Sigmoid colon (tissue), 4 donors: ENCODE measurements around the gene TOMT.

ENCODE experiments used
- EP300 ChIP-seq, 4 donors: sonication (generic); formaldehyde crosslinking; IDR thresholded peaks; one replicate each; pipeline ENCODE4 v1.6.1; 2017; ENCODE audit warnings: antibody characterized with exemption in 4 of 4
- POLR2A ChIP-seq, 2 donors: fragments of 450-650 bp; IDR thresholded peaks; one replicate each; pipeline ENCODE4 v1.6.1; 2016; ENCODE audit warnings: antibody characterized with exemption in 2 of 2, mild to moderate bottlenecking in 2 of 2, moderate library complexity in 2 of 2
- POLR2AphosphoS5 ChIP-seq, 4 donors: sonication (generic); formaldehyde crosslinking; IDR thresholded peaks; one replicate each; pipeline ENCODE4 v1.6.1; 2017; ENCODE audit warnings: antibody characterized with exemption in 4 of 4
- TF ChIP-seq, protein P1 (sequence below), 4 experiments: fragments of 450-650 bp in 3 of 4; fragments of 200-600 bp in 1 of 4; IDR thresholded peaks; one replicate each; pipeline ENCODE4 v1.5.1; 2016 to 2019; ENCODE audit warnings: antibody characterized with exemption in 4 of 4, mild to moderate bottlenecking in 3 of 4, moderate library complexity in 2 of 4

GRCh38 chr11:72083414-72083813 is 22.3 kb upstream of the TOMT start:
- TF ChIP-seq, protein P1, sequence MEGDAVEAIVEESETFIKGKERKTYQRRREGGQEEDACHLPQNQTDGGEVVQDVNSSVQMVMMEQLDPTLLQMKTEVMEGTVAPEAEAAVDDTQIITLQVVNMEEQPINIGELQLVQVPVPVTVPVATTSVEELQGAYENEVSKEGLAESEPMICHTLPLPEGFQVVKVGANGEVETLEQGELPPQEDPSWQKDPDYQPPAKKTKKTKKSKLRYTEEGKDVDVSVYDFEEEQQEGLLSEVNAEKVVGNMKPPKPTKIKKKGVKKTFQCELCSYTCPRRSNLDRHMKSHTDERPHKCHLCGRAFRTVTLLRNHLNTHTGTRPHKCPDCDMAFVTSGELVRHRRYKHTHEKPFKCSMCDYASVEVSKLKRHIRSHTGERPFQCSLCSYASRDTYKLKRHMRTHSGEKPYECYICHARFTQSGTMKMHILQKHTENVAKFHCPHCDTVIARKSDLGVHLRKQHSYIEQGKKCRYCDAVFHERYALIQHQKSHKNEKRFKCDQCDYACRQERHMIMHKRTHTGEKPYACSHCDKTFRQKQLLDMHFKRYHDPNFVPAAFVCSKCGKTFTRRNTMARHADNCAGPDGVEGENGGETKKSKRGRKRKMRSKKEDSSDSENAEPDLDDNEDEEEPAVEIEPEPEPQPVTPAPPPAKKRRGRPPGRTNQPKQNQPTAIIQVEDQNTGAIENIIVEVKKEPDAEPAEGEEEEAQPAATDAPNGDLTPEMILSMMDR (IDR thresholded peaks at IDR 0.05), result no peak
- TF ChIP-seq EP300 (IDR thresholded peaks at IDR 0.05), result no peak
- no peak for TF ChIP-seq POLR2AphosphoS5 (IDR thresholded peaks at IDR 0.05)
- no peak for TF ChIP-seq POLR2A (IDR thresholded peaks at IDR 0.05)
